Heart left ventricle (tissue), 13 donors: ENCODE results near the gene TMEM38A.

Experiments used
- CTCF ChIP-seq, 12 donors: fragments of 200-600 bp; sonication (generic) in 4 of 12; IDR thresholded peaks; one replicate each; pipeline versions ENCODE4 v1.5.0 to v1.8.0; 2018 to 2022; ENCODE audit warnings: antibody characterized with exemption in 12 of 12, mild to moderate bottlenecking in 5 of 12
- POLR2A ChIP-seq, 2 donors: fragments of 450-650 bp; IDR thresholded peaks; one replicate each; pipeline ENCODE4 v1.6.1; 2017; ENCODE audit warnings: antibody characterized with exemption in 2 of 2, mild to moderate bottlenecking in 2 of 2, moderate library complexity in 2 of 2
- donor health status: ischemic (EF 13 %, LVEDD 7.1; RV severe dilation, severe dysfunction).
- donor health status: DM: no; HTN: yes; CAD: no.
- donor health status: DM: no; HTN: no; CAD: no.
- donor health status: ischemic (EF 25% LVEDD 6.9; RV normal size, moderate dysfunction).
- donor health status: ischemic (EF 25% LVEDD 5.7; RV mildly dilated, moderate dysfunction).
- donor health status: ischemic (EF 35%, LVEDD 5.7; RV mildly dilated, moderate dysfunction).
- donor health status: nonischemic (EF 11% LVEDD 7.7; RV severe dilation, severe dysfunction).
- donor health status: DM: yes; HTN: yes; CAD: no.
- donor health status: PGD.
- donor health status: ischemic (EF 29% LVEDD 5.4; RV normal size, mild dysfunction).
- donor health status: nonischemic (EF 23%, LVEDD 6.1; RV moderate dilation, normal function).

GRCh38 chr19:16688084-16688483, 27.1 kb downstream of the TMEM38A start:
- no peak for TF ChIP-seq CTCF (IDR thresholded peaks at IDR 0.05)
- no peak for TF ChIP-seq POLR2A (IDR thresholded peaks at IDR 0.05)
